NCI-H146 treated with DMSO at 0.1 percent for 48 hours (cell line): Measurements from ENCODE around the gene PLPPR2.
"Not testable (repeated sequence)": the region's sequence is repeated elsewhere in the genome, so short reads cannot be mapped to it uniquely, and the experiment has no call there.

Experiments used
- DNase-seq: peaks from one replicate; lab custom pipeline; 2025; ENCODE audit not compliant: unreplicated experiment; lab: John Stamatoyannopoulos, UW

The PLPPR2 gene

DNA sequence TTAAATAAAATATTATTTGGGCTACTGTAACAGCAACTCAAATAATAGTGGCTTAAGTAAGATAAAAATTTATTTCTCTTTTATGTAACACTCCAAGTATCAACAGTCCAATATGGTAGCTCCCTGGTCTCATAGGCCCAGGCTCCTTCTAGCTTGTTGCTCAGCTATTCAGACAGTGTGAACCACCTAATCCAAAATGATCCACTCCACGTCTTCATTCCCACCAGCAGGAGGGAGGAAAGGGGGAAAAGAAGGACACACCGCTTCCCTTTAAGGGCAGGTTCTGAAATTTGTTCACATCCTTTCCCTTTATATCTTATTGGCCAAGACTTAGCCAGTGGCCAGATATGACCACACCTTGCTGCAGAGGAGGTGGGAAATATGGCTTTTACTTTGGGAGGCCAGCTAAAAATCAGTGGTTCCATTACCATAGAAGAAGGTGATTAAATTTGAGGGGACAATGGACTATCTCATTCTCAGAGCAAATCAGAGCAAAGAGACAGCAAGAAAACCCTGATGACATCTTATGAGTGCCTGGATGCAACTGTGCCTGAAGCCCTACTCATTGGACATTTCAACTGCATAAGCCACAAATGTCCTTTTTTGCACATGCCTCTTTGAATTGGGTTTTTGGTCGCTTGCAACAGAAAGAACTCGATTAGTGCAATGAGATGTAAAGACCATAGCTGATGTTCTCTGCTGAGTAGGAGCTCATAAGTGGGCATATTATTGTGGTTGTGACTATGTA, 35.9 kb downstream of the PLPPR2 start:
- DNase-seq, result no peak

DNA sequence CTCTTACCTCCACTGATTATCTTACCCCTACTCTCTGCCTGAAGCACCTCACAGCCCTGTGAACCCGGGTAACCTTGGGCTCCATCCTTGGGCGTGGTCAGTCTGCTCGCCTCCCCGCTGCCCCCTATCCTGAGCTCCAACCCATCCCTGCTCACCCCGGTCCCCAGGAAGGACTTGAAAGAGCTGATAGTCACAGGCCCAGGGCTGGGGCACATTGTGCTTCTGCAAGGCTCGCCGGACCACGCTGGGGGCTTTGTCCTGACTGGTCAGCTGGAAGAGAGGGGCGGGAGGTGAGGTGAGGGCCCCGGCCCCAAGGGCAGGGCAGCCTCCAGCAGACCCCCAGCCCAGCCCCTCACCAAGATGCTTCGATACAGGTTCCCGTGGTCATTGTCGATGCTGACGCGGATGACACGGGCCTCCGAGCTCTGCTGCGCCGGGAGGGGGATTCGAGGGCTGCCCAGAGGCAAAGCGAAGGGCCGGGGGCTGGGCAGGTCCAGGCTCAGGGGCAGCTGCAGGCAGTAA, 41.9 kb downstream of the PLPPR2 start:
- no peak for DNase-seq

DNA sequence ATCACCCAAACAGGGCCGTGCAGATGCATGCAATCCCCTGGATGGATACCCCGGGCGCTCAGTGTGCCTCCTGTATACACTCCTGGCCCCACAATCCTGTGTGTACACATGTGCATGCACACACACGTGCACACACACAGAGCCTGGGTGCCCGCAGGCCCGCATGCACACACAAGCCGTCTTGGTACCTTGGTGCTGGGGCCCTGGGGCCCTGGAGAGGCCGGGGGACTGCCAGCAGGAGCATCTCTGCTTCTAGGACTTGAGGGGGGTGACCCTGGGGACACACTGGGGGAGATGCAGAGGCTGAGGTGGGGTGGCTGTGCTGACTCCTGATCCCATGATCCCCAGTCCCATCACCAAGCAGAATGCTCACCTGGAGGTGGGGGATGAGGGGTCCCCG, 44.4 kb downstream of the PLPPR2 start:
- no peak for DNase-seq

DNA sequence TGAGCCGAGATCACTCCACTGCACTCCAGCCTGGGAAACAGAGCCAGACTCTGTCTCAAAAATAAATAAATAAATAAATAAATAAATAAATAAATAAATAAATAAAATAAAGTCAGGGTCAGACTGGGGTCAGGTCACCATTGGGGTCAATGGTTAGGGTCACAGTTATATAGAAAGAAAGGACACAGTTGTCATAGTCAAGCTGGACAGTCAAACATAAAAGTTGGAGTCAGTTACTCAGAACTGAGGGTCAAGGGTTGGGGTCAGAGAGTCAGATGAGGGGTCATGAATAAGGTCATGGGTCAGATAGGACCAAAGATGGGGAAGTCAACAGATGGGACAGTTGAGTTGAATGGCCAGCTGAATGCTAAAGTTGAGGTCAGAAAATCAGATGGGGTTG, 45.6 kb downstream of the PLPPR2 start:
- no peak for DNase-seq

DNA sequence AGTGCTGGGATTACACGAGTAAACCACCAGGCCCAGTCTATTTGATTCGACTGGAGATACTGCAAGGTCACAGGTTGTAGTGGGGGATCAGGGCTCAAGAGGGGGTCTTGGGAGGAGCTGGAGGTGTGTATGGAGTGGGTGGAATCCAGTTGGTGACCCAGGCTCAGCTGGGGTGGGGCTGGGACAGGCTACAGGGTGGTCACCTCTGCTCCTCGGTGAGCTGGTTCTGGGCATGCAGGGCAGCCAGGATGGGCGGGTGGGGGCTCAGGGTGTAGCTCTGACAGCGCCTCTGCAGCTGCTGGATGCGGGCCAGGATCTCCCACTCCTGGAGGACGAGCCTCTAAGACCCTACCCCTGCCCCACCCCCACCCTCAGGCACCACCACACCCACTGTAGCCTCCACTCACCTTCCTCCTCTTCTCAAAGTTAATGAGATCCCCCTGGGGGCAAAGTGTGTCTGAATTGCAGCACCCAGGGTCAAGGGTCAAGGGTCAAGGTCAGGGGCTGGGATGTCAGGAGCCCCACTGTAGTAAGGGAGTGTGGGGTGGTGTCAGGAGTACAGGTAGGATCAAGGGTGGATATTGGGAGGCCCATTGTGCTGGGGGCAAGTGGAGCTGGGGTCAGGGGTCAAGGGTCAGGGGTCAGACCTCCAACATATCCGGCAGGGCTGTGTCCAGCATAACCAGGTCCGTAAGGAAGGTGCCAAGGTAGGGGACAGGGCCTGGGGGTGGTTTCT, 46.7 kb downstream of the PLPPR2 start:
- no peak for DNase-seq

DNA sequence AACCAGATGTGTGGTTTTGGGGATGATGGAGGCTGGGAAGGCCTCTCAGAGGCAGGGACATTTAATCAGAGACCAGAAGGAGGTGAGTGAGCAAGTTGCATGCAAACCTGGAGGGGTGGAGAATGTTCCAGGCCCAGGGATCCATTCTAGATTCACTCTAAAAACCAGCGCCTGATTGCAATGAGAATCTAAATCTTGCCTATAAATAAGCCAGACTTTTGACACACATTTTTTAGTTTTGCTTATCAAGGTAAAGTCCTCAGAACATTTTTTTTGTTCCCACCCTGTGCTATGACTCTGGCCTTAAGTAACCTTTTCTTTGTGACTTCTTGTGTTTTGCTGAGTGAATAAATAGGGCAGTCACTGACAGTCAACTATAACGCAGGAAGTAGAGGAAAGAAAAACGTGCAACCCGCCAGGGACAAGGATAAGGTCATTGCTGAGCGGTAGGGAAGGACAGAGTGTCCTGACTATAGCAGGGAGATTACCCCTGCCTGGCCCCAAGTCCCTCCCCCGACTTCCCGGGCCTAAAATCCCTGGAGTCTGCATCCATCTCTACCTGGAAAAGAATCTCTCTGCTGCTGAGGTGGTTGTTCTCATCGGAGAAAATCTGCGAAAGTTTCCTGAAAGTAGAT, 49.5 kb downstream of the PLPPR2 start:
- DNase-seq, result no peak

DNA sequence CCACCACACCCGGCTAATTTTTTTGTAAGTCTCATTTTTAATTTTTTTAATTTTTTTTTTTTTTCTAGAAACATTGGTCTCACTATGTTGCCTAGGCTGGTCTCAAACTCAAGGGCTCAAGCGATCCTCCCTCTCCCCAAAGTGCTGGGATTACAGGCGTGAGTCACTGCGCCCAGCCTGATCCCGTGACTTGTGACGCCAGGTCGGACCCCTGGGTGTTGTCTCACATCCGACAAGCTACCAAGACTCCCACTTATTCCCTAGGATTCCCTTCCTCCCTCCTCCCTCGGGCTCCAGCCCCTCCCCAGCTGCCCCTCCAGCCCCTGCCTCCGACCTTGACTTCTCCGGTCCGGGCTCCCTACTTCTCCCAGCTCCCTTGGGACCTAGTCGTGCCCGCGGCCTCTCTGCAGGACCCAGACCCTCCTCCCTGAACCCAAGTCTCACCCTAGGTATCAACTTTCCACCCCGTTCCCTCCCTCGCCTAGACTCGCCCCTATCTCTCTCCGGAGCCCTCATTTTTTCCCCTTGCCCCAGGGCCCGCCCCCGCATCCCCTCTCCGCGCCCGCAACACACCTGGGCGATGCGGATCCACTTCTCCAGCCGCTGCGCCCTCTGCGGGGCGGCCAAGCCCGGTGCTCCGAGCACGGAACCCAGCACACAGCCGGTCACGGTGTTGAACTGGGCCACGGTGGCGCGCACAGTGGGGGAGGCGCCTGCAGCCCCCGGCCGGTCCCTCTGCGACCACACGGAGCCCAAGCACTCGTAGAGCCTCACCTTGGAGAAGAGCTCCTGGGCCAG, 50.8 kb downstream of the PLPPR2 start:
- no peak for DNase-seq

DNA sequence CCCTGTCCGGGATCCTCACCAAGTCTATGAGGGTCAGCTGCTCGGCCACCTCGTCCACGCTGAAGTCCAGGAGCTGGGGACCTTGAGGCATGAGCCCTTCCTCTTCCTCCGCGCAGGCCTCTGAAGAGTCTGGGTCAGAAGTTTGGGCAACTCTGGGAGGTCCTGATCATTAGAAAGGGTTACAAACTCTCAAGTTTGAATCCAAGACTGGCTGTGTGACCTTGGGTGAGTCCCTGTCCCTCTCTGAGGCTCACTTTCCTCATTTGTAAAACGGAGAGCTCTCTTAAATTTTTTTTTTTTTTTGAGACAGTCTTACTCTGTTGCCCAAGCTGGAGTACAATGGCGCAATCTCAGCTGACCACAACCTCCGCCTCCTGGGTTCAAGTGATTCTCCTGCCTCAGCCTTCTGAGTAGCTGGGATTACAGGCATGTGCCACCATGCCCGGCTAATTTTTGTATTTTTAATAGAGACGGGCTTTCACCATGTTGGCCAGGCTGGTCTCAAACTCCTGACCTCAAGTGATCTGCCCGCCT, 51.5 kb downstream of the PLPPR2 start:
- DNase-seq, result not testable (repeated sequence)

DNA sequence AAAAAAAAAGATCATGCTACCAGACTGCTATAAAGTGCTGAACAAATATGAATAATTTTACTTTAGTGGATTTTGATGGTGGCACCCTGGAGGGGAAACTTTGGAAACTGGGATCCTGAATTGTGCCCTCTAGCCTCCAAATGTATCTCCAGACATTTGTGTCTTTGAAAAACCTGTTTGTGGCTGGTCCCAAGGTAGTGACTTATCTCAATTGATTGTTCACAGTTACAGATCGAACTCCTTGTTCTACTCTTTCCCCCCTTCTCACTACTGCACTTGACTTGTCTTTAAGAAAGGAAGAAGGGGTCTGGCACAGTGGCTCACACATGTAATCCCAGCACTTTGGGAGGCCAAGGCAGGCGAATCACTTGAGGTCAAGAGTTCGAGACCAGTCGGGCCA, 53.4 kb downstream of the PLPPR2 start:
- DNase-seq, result no peak

DNA sequence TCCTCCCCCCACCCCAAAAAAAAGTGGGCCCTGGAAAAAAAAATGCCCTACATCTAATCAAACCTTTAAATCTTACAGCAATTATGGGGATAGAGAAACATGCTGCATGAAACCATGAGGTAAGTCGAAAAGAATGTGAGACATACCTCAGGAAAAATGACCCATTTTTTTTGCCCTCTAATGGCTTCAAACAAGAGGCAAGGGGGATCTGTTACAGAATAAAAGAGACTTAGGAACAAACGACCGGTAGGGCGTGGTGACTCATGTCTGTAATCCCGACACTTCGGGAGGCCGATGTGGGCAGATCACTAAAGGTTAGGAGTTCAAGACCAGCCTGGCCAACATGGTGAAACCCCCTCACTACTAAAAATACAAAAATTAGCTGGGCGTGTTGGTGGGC, 55.5 kb downstream of the PLPPR2 start:
- DNase-seq, result no peak

DNA sequence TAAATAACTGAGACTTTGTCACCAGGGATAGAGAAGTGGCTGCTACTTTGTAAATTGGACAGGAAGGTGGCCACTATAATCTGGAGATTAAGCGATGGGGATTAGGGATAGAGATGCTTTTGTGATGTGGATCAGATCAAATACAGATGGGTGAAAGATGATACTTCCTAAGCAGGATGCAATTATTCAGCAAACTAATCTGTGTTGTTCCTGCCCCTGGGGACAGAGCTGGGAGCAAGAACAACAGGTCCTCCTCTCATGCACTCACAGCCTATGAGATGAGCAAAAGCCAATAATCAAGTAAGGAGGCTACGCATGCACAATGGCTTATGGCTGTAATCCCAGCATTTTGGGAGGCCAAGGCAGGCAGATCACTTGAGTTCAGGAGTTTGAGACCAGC, 59.3 kb downstream of the PLPPR2 start:
- peak; percentile 65 for DNase-seq
